ENCODE data around the gene KIF6. TPM values are rescaled to one million over a fixed set of nuclear protein-coding genes. Genes with fewer than 3 reads are reported as not detected.

Gene KIF6
- total and polyA plus RNA-seq, 2 of the 8 experiments (the other 6 are each of a cell fraction or from before 2014, with no cell fraction given): 0.53 to 0.65 TPM

DNA sequence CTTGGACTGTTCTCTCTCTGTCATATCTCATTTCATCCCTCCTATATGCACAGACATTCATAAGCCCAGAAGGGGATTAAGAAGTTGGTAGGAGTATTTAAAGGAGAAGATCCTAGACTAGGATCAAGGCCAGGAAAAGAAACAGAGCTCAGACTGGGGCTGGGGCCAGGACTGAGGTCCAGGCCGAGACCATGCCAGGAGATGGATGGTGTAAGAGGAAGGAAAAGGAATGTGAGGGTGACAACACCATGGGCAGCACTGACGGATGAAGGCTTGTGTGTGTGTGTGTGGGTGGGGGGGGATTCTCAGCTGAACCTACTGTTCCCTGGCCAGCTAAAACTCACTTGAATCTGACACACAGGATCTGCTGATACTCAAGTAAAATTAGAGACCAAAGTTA, 182.1 kb downstream of the KIF6 start (continued):
- TF ChIP-seq, protein P1, sequence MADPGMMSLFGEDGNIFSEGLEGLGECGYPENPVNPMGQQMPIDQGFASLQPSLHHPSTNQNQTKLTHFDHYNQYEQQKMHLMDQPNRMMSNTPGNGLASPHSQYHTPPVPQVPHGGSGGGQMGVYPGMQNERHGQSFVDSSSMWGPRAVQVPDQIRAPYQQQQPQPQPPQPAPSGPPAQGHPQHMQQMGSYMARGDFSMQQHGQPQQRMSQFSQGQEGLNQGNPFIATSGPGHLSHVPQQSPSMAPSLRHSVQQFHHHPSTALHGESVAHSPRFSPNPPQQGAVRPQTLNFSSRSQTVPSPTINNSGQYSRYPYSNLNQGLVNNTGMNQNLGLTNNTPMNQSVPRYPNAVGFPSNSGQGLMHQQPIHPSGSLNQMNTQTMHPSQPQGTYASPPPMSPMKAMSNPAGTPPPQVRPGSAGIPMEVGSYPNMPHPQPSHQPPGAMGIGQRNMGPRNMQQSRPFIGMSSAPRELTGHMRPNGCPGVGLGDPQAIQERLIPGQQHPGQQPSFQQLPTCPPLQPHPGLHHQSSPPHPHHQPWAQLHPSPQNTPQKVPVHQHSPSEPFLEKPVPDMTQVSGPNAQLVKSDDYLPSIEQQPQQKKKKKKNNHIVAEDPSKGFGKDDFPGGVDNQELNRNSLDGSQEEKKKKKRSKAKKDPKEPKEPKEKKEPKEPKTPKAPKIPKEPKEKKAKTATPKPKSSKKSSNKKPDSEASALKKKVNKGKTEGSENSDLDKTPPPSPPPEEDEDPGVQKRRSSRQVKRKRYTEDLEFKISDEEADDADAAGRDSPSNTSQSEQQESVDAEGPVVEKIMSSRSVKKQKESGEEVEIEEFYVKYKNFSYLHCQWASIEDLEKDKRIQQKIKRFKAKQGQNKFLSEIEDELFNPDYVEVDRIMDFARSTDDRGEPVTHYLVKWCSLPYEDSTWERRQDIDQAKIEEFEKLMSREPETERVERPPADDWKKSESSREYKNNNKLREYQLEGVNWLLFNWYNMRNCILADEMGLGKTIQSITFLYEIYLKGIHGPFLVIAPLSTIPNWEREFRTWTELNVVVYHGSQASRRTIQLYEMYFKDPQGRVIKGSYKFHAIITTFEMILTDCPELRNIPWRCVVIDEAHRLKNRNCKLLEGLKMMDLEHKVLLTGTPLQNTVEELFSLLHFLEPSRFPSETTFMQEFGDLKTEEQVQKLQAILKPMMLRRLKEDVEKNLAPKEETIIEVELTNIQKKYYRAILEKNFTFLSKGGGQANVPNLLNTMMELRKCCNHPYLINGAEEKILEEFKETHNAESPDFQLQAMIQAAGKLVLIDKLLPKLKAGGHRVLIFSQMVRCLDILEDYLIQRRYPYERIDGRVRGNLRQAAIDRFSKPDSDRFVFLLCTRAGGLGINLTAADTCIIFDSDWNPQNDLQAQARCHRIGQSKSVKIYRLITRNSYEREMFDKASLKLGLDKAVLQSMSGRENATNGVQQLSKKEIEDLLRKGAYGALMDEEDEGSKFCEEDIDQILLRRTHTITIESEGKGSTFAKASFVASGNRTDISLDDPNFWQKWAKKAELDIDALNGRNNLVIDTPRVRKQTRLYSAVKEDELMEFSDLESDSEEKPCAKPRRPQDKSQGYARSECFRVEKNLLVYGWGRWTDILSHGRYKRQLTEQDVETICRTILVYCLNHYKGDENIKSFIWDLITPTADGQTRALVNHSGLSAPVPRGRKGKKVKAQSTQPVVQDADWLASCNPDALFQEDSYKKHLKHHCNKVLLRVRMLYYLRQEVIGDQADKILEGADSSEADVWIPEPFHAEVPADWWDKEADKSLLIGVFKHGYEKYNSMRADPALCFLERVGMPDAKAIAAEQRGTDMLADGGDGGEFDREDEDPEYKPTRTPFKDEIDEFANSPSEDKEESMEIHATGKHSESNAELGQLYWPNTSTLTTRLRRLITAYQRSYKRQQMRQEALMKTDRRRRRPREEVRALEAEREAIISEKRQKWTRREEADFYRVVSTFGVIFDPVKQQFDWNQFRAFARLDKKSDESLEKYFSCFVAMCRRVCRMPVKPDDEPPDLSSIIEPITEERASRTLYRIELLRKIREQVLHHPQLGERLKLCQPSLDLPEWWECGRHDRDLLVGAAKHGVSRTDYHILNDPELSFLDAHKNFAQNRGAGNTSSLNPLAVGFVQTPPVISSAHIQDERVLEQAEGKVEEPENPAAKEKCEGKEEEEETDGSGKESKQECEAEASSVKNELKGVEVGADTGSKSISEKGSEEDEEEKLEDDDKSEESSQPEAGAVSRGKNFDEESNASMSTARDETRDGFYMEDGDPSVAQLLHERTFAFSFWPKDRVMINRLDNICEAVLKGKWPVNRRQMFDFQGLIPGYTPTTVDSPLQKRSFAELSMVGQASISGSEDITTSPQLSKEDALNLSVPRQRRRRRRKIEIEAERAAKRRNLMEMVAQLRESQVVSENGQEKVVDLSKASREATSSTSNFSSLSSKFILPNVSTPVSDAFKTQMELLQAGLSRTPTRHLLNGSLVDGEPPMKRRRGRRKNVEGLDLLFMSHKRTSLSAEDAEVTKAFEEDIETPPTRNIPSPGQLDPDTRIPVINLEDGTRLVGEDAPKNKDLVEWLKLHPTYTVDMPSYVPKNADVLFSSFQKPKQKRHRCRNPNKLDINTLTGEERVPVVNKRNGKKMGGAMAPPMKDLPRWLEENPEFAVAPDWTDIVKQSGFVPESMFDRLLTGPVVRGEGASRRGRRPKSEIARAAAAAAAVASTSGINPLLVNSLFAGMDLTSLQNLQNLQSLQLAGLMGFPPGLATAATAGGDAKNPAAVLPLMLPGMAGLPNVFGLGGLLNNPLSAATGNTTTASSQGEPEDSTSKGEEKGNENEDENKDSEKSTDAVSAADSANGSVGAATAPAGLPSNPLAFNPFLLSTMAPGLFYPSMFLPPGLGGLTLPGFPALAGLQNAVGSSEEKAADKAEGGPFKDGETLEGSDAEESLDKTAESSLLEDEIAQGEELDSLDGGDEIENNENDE (IDR thresholded peaks at IDR 0.05; ENCODE audit: insufficient replicate concordance, low read length): no peak
- TF ChIP-seq KDM5A (IDR thresholded peaks at IDR 0.05; ENCODE audit: low read length) (no peak), KDM4A (IDR thresholded peaks at IDR 0.05; ENCODE audit: low read depth, low read length, severe bottlenecking) (no peak)

Data from H1 (cell line).